ENCODE data around the gene ARHGAP12.
A peak's percentile ranks its signal among the peaks of the same experiment; 100 is the strongest.

ARHGAP12 gene

GRCh38 chr10:31816318-31816717, 112.3 kb downstream of the ARHGAP12 start:
- ATAC-seq (ENCODE audit: low read depth), result no peak
- no peak for DNase-seq (ENCODE audit: low spot score)
- no peak overlapping the region for H3K27ac ChIP-seq (ENCODE audit: poor library complexity, severe bottlenecking)
- no peaks in the 10 kb centered on the region for H3K27me3 ChIP-seq (ENCODE audit: insufficient read depth, poor library complexity, severe bottlenecking)
- H3K4me1 ChIP-seq (ENCODE audit: insufficient read depth, poor library complexity, severe bottlenecking), result no peaks in the 10 kb centered on the region
- no peak for TF ChIP-seq CTCF (IDR thresholded peaks at IDR 0.05; ENCODE audit: poor library complexity, severe bottlenecking)
- no peak overlapping the region for H3K4me3 ChIP-seq (ENCODE audit: severe bottlenecking)
- H3K36me3 ChIP-seq (ENCODE audit: low read depth), result peaks cover 16% of the 10 kb centered on the region
- no peaks in the 10 kb centered on the region for H3K9me3 ChIP-seq (ENCODE audit: severe bottlenecking)

- Histone ChIP-seq H3K36me3 (ENCODE audit: low read depth) (peaks cover 54% of the 10 kb centered on the region), H3K4me1 (ENCODE audit: insufficient read depth, poor library complexity, severe bottlenecking) (no peaks in the 10 kb centered on the region), H3K27ac (ENCODE audit: poor library complexity, severe bottlenecking) (no peak overlapping the region), H3K27me3 (ENCODE audit: insufficient read depth, poor library complexity, severe bottlenecking) (no peaks in the 10 kb centered on the region), H3K9me3 (ENCODE audit: severe bottlenecking) (no peaks in the 10 kb centered on the region), H3K4me3 (ENCODE audit: severe bottlenecking) (no peak overlapping the region)
- DNase-seq (ENCODE audit: low spot score) (no peak), ATAC-seq (ENCODE audit: low read depth) (no peak)
- TF ChIP-seq CTCF (IDR thresholded peaks at IDR 0.05; ENCODE audit: poor library complexity, severe bottlenecking), result peak; percentile 71
These were observed 120.1 kb downstream of the ARHGAP12 start for GRCh38 chr10:31808258-31809218.

- Histone ChIP-seq H3K36me3 (ENCODE audit: low read depth) (peaks cover 30% of the 10 kb centered on the region), H3K4me1 (ENCODE audit: insufficient read depth, poor library complexity, severe bottlenecking) (no peaks in the 10 kb centered on the region), H3K27ac (ENCODE audit: poor library complexity, severe bottlenecking) (no peak overlapping the region), H3K9me3 (ENCODE audit: severe bottlenecking) (no peaks in the 10 kb centered on the region), H3K27me3 (ENCODE audit: insufficient read depth, poor library complexity, severe bottlenecking) (no peaks in the 10 kb centered on the region), H3K4me3 (ENCODE audit: severe bottlenecking) (no peak overlapping the region)
- no peak for ATAC-seq (ENCODE audit: low read depth)
- no peak for DNase-seq (ENCODE audit: low spot score)
- TF ChIP-seq CTCF (IDR thresholded peaks at IDR 0.05; ENCODE audit: poor library complexity, severe bottlenecking), result no peak
These were observed 124.2 kb downstream of the ARHGAP12 start for GRCh38 chr10:31804352-31804810.

GRCh38 chr10:31803606-31804351, 124.9 kb downstream of the ARHGAP12 start:
- Histone ChIP-seq H3K27ac (ENCODE audit: poor library complexity, severe bottlenecking) (no peak overlapping the region), H3K9me3 (ENCODE audit: severe bottlenecking) (no peaks in the 10 kb centered on the region), H3K4me1 (ENCODE audit: insufficient read depth, poor library complexity, severe bottlenecking) (no peaks in the 10 kb centered on the region), H3K36me3 (ENCODE audit: low read depth) (peaks cover 24% of the 10 kb centered on the region), H3K4me3 (ENCODE audit: severe bottlenecking) (no peak overlapping the region), H3K27me3 (ENCODE audit: insufficient read depth, poor library complexity, severe bottlenecking) (no peaks in the 10 kb centered on the region)
- DNase-seq (ENCODE audit: low spot score) (no peak), ATAC-seq (ENCODE audit: low read depth) (no peak)
- TF ChIP-seq CTCF (IDR thresholded peaks at IDR 0.05; ENCODE audit: poor library complexity, severe bottlenecking), result no peak
